Transverse colon (tissue), 4 donors: ENCODE results near the gene ARIH1. TPM values are rescaled to one million over a fixed set of nuclear protein-coding genes. Genes with fewer than 3 reads are reported as not detected.
"Not testable (repeated sequence)": the region's sequence is repeated elsewhere in the genome, so short reads cannot be mapped to it uniquely, and the experiment has no call there.

ENCODE experiments used
- DNase-seq: peaks from one replicate; pipeline ENCODE4 v3.0.0-alpha.2; 2019
- H3K27ac ChIP-seq, 4 donors: fragments of 200-600 bp; sonication (generic); 2 replicates each; pipeline ENCODE4 v1.5.1; 2016 to 2018; ENCODE audit warnings: inconsistent platforms in 4 of 4
- H3K27me3 ChIP-seq: fragments of 200-600 bp; sonication (generic); 2 replicates; pipeline ENCODE4 v1.5.1; 2017; ENCODE audit warnings: inconsistent platforms
- H3K36me3 ChIP-seq, 4 donors: fragments of 200-600 bp; sonication (generic); 2 replicates each; pipeline ENCODE4 v1.5.1; 2017 to 2019; ENCODE audit warnings: inconsistent platforms in 4 of 4
- H3K4me1 ChIP-seq, 4 donors: fragments of 200-600 bp; sonication (generic); 2 replicates each; pipeline ENCODE4 v1.5.1; 2017 to 2020; ENCODE audit warnings: inconsistent platforms in 4 of 4
- H3K4me3 ChIP-seq, 4 donors: fragments of 200-600 bp; sonication (generic); 1 replicate in 1 of 4; 2 replicates in 3 of 4; pipeline versions ENCODE4 v1.5.1 to v1.6.1; 2017 to 2019; ENCODE audit warnings: inconsistent platforms in 4 of 4
- H3K9me3 ChIP-seq, 2 donors: fragments of 200-600 bp; sonication (generic); 2 replicates each; pipeline ENCODE4 v1.5.1; 2017 to 2019; ENCODE audit warnings: inconsistent platforms in 2 of 2
- EP300 ChIP-seq: sonication (generic); formaldehyde crosslinking; IDR thresholded peaks from one replicate; pipeline ENCODE4 v1.6.1; 2017; ENCODE audit warnings: antibody characterized with exemption, low read depth
- POLR2A ChIP-seq: fragments of 450-650 bp; IDR thresholded peaks from one replicate; pipeline ENCODE4 v1.6.1; 2016; ENCODE audit warnings: antibody characterized with exemption, mild to moderate bottlenecking, moderate library complexity
- POLR2AphosphoS5 ChIP-seq, 3 donors: sonication (generic); formaldehyde crosslinking; IDR thresholded peaks; one replicate each; pipeline ENCODE4 v1.6.1; 2016; ENCODE audit warnings: antibody characterized with exemption in 3 of 3
- WGBS, 2 donors: methylation state at CpG; one replicate each; pipeline ENCODE4 v1.1.5; 2018; ENCODE audit warnings: low coverage in 1 of 2; 5-methylcytosine and 5-hydroxymethylcytosine counted together
- in situ Hi-C, 4 donors: fragments of 200-750 bp; cut with MboI; loops; one replicate each; pipeline versions ENCODE4 v1.15.0 to v1.15.1; 2017; ENCODE audit warnings: low sequenced_read_pairs in 3 of 4, low pct_ligation_motif_present in 1 of 4, low pct_unique_long_range_greater_than_20kb in 1 of 4
- intact Hi-C: fragments of 100-400 bp; cut with DNase I; formaldehyde crosslinking; loops from one replicate; pipeline ENCODE4 v1.15.1; 2023; ENCODE audit warnings: low total_unique reads
- total RNA-seq, 4 donors: library from RNA; depleted of rRNA; stranded (reverse); fragments of >200 nt; gene quantifications; one replicate each; pipeline ENCODE4 v1.1.0, GENCODE V29; 2016
- TF ChIP-seq, protein P1 (sequence below), 5 experiments: fragments of 200-600 bp in 3 of 5; fragments of 450-650 bp in 2 of 5; sonication (generic) in 3 of 5; IDR thresholded peaks; 1 replicate in 2 of 5; 2 replicates in 3 of 5; pipeline ENCODE4 v1.5.1; 2016 to 2017; ENCODE audit warnings: antibody characterized with exemption in 5 of 5, inconsistent platforms in 3 of 5, mild to moderate bottlenecking in 2 of 5, moderate library complexity in 1 of 5

Gene ARIH1
- total RNA-seq, 4 donors from 2014 or later, result 15.7 to 108 (median 53.1) TPM

DNA sequence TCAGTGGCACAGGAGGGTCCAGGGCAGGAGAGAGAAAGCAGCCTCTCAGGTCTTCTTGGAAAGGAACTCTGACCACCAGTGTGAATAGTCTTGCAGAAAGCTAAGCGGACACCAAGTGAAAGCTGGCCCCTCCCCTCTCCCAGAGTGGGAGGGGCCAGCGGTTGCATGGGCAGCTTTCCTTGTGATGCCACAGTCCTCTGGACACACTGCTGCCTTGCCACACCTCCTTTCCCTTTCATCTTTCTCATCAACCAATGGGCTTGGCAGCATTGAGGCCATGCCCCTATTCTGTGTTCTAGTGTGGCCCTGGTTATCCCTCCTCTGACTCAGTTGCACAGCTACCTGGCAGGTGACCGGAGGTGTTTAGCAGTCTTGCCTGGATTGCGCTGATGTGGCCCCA lies 130.7 kb downstream of the ARIH1 start:
- intact Hi-C loops, result no loop called here
- no peaks in the 10 kb centered on the region for H3K36me3 ChIP-seq
- no peak overlapping the region for H3K4me3 ChIP-seq
- WGBS, 2 donors, result 88% methylated on average over 4 of the region's 4 CpGs; no CpG with 5 or more reads in 1 of the 2 donors
- H3K27me3 ChIP-seq, result no peaks in the 10 kb centered on the region
- in situ Hi-C loops, result no loop called here
- TF ChIP-seq POLR2A (no peak), EP300 (no peak), POLR2AphosphoS5 (IDR thresholded peaks at IDR 0.05) (no peak)
- TF ChIP-seq, protein P1, sequence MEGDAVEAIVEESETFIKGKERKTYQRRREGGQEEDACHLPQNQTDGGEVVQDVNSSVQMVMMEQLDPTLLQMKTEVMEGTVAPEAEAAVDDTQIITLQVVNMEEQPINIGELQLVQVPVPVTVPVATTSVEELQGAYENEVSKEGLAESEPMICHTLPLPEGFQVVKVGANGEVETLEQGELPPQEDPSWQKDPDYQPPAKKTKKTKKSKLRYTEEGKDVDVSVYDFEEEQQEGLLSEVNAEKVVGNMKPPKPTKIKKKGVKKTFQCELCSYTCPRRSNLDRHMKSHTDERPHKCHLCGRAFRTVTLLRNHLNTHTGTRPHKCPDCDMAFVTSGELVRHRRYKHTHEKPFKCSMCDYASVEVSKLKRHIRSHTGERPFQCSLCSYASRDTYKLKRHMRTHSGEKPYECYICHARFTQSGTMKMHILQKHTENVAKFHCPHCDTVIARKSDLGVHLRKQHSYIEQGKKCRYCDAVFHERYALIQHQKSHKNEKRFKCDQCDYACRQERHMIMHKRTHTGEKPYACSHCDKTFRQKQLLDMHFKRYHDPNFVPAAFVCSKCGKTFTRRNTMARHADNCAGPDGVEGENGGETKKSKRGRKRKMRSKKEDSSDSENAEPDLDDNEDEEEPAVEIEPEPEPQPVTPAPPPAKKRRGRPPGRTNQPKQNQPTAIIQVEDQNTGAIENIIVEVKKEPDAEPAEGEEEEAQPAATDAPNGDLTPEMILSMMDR (IDR thresholded peaks at IDR 0.05), result no peak
- no peaks in the 10 kb centered on the region for H3K4me1 ChIP-seq
- H3K9me3 ChIP-seq, result no peaks in the 10 kb centered on the region
- no peak overlapping the region for H3K27ac ChIP-seq
- DNase-seq, result no peak

DNA sequence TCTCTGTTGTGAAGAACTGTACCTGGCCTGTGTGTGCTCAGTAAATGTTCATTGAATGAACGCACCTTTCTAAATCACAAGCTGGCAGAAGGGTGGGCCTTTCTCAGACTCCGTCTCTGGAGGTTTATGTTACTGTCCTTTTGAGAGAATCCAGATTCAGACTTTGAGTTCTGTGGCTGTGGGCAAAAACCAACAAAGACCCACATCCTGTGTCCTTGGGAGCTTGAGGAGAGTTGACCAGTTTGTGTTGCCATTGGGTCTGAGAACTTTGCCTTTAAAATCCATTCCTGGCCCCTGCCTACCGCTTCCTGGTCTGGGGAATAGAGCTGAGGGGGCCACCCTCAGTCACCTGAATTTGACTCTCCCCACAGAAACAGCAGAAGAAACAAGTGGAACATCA lies 134.0 kb downstream of the ARIH1 start:
- H3K4me3 ChIP-seq, H3K36me3 ChIP-seq, in situ Hi-C loops, DNase-seq, H3K9me3 ChIP-seq, H3K4me1 ChIP-seq, H3K27me3 ChIP-seq, intact Hi-C loops, H3K27ac ChIP-seq: not testable (repeated sequence)
- 80 to 89% methylated on average over 1 to 3 of the region's 3 CpGs for WGBS, 2 donors

DNA sequence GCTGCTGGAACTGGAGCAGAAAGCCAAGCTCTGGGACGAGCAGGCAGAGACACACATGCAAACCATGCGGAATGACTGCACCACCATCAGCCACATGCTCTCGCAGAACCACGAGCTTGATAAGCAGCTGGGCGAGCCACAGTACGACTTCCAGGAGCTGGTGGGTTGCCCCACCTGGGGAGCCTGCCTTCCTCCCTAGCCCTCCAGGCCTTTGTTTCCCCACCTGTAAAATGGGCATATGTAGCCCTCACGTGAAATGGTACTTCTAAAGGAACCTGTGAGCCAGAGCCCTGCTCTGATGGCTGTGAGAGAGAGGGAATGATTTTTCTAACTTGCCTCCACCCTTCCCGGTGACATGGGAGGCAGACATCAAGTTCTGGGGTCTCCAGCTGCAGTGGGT lies 135.7 kb downstream of the ARIH1 start:
- no peak for DNase-seq
- Histone ChIP-seq H3K27me3 (no peaks in the 10 kb centered on the region), H3K36me3 (no peaks in the 10 kb centered on the region), H3K27ac (no peak overlapping the region), H3K9me3 (no peaks in the 10 kb centered on the region), H3K4me3 (no peak overlapping the region), H3K4me1 (no peaks in the 10 kb centered on the region)
- WGBS, 2 donors, result 69 to 89% methylated on average over 4 to 7 of the region's 8 CpGs
- in situ Hi-C loops, result no loop called here
- intact Hi-C loops, result no loop called here
- TF ChIP-seq POLR2A (no peak), POLR2AphosphoS5 (IDR thresholded peaks at IDR 0.05) (no peak), EP300 (no peak)
- TF ChIP-seq, protein P1 (IDR thresholded peaks at IDR 0.05), result no peak

GRCh38 chr15:72612324-72612723 lies 138.2 kb downstream of the ARIH1 start:
- H3K36me3 ChIP-seq, H3K4me3 ChIP-seq, intact Hi-C loops, H3K4me1 ChIP-seq, H3K27me3 ChIP-seq, H3K27ac ChIP-seq, in situ Hi-C loops, DNase-seq, H3K9me3 ChIP-seq: not testable (repeated sequence)
- WGBS, 2 donors, result 79% methylated on average over 3 of the region's 3 CpGs; no CpG with 5 or more reads in 1 of the 2 donors

DNA sequence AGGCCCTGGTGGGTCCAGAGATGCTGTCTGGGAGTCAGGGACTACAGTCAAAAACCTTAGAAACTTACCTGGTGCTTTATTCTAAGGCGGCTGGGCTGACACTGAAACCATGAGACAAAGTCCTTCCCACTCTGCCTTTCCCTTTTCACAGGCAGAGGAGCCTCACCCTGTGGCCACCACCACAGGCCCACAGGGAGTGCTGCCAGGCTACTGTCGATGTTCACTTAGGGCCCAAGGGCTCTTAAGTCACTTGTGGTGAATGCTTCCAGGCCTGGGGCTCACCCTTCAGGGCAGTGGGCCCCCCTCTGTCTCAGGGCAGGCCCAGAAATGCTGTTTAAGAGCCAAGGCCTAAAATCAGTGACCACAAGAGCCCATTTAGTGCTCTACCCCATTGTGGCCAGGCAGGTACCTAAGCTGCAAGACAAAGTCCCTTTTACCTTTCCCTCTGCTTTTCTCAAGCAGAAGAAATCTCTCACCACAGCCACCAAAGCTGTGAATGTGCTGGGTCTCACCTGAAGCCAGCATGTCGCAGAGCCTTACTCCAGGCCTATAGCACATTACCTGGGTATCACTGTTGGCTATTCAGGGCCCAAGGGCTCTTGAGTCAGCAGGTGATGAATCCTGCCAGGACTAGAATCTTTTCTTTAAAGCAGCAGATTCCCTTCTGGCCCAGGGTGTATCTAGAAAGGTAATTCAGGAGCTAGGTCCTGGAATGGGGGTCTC lies 140.8 kb downstream of the ARIH1 start:
- Histone ChIP-seq H3K4me1 (no peaks in the 10 kb centered on the region), H3K27me3 (no peaks in the 10 kb centered on the region), H3K27ac (no peak overlapping the region), H3K9me3 (no peaks in the 10 kb centered on the region), H3K36me3 (no peaks in the 10 kb centered on the region), H3K4me3 (no peak overlapping the region)
- no peak for TF ChIP-seq EP300
- TF ChIP-seq POLR2AphosphoS5 (IDR thresholded peaks at IDR 0.05), result no peak
- no peak for TF ChIP-seq POLR2A
- intact Hi-C loops (no loop called here), in situ Hi-C loops (no loop called here)
- 96% methylated on average over 3 of the region's 3 CpGs; no CpG with 5 or more reads in 1 of the 2 donors for WGBS, 2 donors
- DNase-seq, result no peak

- H3K9me3 ChIP-seq, H3K27ac ChIP-seq, in situ Hi-C loops, H3K4me3 ChIP-seq, intact Hi-C loops, H3K36me3 ChIP-seq, H3K27me3 ChIP-seq, H3K4me1 ChIP-seq: not testable (repeated sequence)
- peak; percentile 18 for DNase-seq
- WGBS, 2 donors, result 56 to 80% methylated on average over 2 to 4 of the region's 7 CpGs
Measured at GRCh38 chr15:72615533-72616233, 141.6 kb downstream of the ARIH1 start.
